HFFc6 (cell line): ENCODE measurements around the gene AUTS2. TPM values are rescaled to one million over a fixed set of nuclear protein-coding genes. Genes with fewer than 3 reads are reported as not detected.

ENCODE experiments used
- DNase-seq: peaks from one replicate; pipeline ENCODE4 v3.0.0-alpha.2; 2018
- H3K27ac Mint-ChIP-seq: 2 replicates; pipeline ENCODE4 v1.8.0; 2020; ENCODE audit warnings: mild to moderate bottlenecking, mixed read lengths
- H3K27me3 Mint-ChIP-seq: 2 replicates; pipeline ENCODE4 v1.8.0; 2021; ENCODE audit warnings: mild to moderate bottlenecking, moderate library complexity, mixed read lengths; ENCODE audit not compliant: insufficient read depth
- H3K36me3 Mint-ChIP-seq: 2 replicates; pipeline ENCODE4 v1.8.0; 2021; ENCODE audit warnings: low read depth, mixed read lengths
- H3K4me1 Mint-ChIP-seq: 2 replicates; pipeline ENCODE4 v1.8.0; 2020; ENCODE audit warnings: low read depth, mixed read lengths
- H3K4me3 Mint-ChIP-seq: 2 replicates; pipeline ENCODE4 v1.8.0; 2020; ENCODE audit warnings: mild to moderate bottlenecking, moderate library complexity, mixed read lengths
- H3K9me3 Mint-ChIP-seq: 2 replicates; pipeline ENCODE4 v1.8.0; 2020; ENCODE audit warnings: mild to moderate bottlenecking, mixed read lengths
- CTCF ChIP-seq: fragments of 200-600 bp; sonication (generic); IDR thresholded peaks from 2 replicates; pipeline ENCODE4 v1.5.0; 2021; ENCODE audit warnings: antibody characterized with exemption, mild to moderate bottlenecking
- total RNA-seq, 6 experiments: library from RNA; stranded (reverse); fragmentation: NEBNext Ultra II Directional; extraction: Animal tissue kit (Norgen Biotek cat#: 25700); gene quantifications; 2 replicates in 1 of 6; 3 replicates in 5 of 6; pipeline ENCODE4 v1.2.3, GENCODE V29; 2021

Gene AUTS2
- total RNA-seq, 6 experiments from 2014 or later = 0.02 to 0.19 (median 0.16) TPM; not detected in 2

- Mint-ChIP-seq H3K36me3 (no peaks in the 10 kb centered on the region), H3K27me3 (no peaks in the 10 kb centered on the region), H3K27ac (no peak overlapping the region), H3K9me3 (peaks cover 48% of the 10 kb centered on the region), H3K4me1 (no peaks in the 10 kb centered on the region), H3K4me3 (no peak overlapping the region)
- no peak for DNase-seq
- TF ChIP-seq CTCF = no peak
These were observed 534.8 kb downstream of the AUTS2 start for GRCh38 chr7:70132852-70133690.

GRCh38 chr7:70134029-70134770 is 535.9 kb downstream of the AUTS2 start:
- H3K36me3 Mint-ChIP-seq = no peaks in the 10 kb centered on the region
- TF ChIP-seq CTCF = no peak
- H3K9me3 Mint-ChIP-seq = peaks cover 53% of the 10 kb centered on the region
- no peaks in the 10 kb centered on the region for H3K27me3 Mint-ChIP-seq
- H3K4me1 Mint-ChIP-seq = no peaks in the 10 kb centered on the region
- no peak for DNase-seq
- no peak overlapping the region for H3K4me3 Mint-ChIP-seq
- no peak overlapping the region for H3K27ac Mint-ChIP-seq

- no peak for TF ChIP-seq CTCF
- H3K27ac Mint-ChIP-seq = no peak overlapping the region
- H3K4me1 Mint-ChIP-seq = no peaks in the 10 kb centered on the region
- DNase-seq = no peak
- H3K9me3 Mint-ChIP-seq = peaks cover 56% of the 10 kb centered on the region
- no peak overlapping the region for H3K4me3 Mint-ChIP-seq
- no peaks in the 10 kb centered on the region for H3K36me3 Mint-ChIP-seq
- no peaks in the 10 kb centered on the region for H3K27me3 Mint-ChIP-seq
These were observed 537.4 kb downstream of the AUTS2 start for GRCh38 chr7:70135656-70136055.

- Mint-ChIP-seq H3K4me3 (no peak overlapping the region), H3K27me3 (no peaks in the 10 kb centered on the region), H3K27ac (no peak overlapping the region), H3K9me3 (peaks cover 53% of the 10 kb centered on the region), H3K4me1 (no peaks in the 10 kb centered on the region), H3K36me3 (no peaks in the 10 kb centered on the region)
- TF ChIP-seq CTCF = no peak
- no peak for DNase-seq
These were observed 538.9 kb downstream of the AUTS2 start for GRCh38 chr7:70137126-70137525.

GRCh38 chr7:70142247-70142932 is 544.1 kb downstream of the AUTS2 start:
- no peaks in the 10 kb centered on the region for H3K4me1 Mint-ChIP-seq
- TF ChIP-seq CTCF = no peak

More at GRCh38 chr7:70142247-70142932, 544.1 kb downstream of the AUTS2 start:
- H3K9me3 Mint-ChIP-seq = peaks cover 65% of the 10 kb centered on the region
- no peak overlapping the region for H3K27ac Mint-ChIP-seq
- no peaks in the 10 kb centered on the region for H3K36me3 Mint-ChIP-seq
- no peaks in the 10 kb centered on the region; the same call in 1 of the 2 replicates for H3K27me3 Mint-ChIP-seq
- DNase-seq = no peak
- no peak overlapping the region for H3K4me3 Mint-ChIP-seq
